Activated CD8-positive, alpha-beta T cell treated with anti-CD3 and anti-CD28 coated beads, Interleukin-2, amount 10 ng/mL, durations not matched to agents 7 days and 5 days (primary cell): ENCODE results near the gene PRDM2. TPM values are rescaled to one million over a fixed set of nuclear protein-coding genes. Genes with fewer than 3 reads are reported as not detected.

Experiments
- ATAC-seq: fragments of 150-1000 bp; cut with Tn5 transposase; one replicate; pipeline ENCODE4 v1.10.0; 2021; ENCODE audit warnings: moderate library complexity
- CTCF ChIA-PET: fragments of 350-600 bp; sonication (Branson Sonifier 250); formaldehyde crosslinking; loops from one replicate; lab custom pipeline; 2021; ENCODE audit warnings: antibody characterized with exemption; lab: Charles Lee
- POLR2A ChIA-PET: fragments of 350-600 bp; sonication (Branson Sonifier 250); formaldehyde crosslinking; loops from one replicate; lab custom pipeline; 2021; ENCODE audit warnings: antibody characterized with exemption; lab: Charles Lee
- DNase-seq: peaks from one replicate; pipeline ENCODE4 v3.0.0-alpha.2; 2020
- H3K27ac Mint-ChIP-seq: one replicate; pipeline ENCODE4 v1.8.0; 2021; ENCODE audit warnings: mild to moderate bottlenecking, mixed read lengths
- H3K27me3 Mint-ChIP-seq: one replicate; pipeline ENCODE4 v1.8.0; 2021; ENCODE audit warnings: low read depth, mixed read lengths
- H3K36me3 Mint-ChIP-seq: one replicate; pipeline ENCODE4 v1.8.0; 2021; ENCODE audit warnings: low read depth, mixed read lengths
- H3K4me1 Mint-ChIP-seq: one replicate; pipeline ENCODE4 v1.8.0; 2021; ENCODE audit warnings: low read depth, mixed read lengths
- H3K4me3 Mint-ChIP-seq: one replicate; pipeline ENCODE4 v1.8.0; 2021; ENCODE audit warnings: mild to moderate bottlenecking, mixed read lengths
- H3K9me3 Mint-ChIP-seq: one replicate; pipeline ENCODE4 v1.8.0; 2022; ENCODE audit warnings: mixed read lengths; ENCODE audit not compliant: insufficient read depth
- total RNA-seq, 2 experiments: library from RNA; stranded (reverse); gene quantifications; one replicate each; pipeline ENCODE4 v1.2.3, GENCODE V29; 2021

Gene PRDM2
- total RNA-seq, 2 experiments from 2014 or later = 49.3 to 50.4 TPM

GRCh38 chr1:13699510-13699909, 478 bp upstream of the PRDM2 start:
- Mint-ChIP-seq H3K27ac (peak overlapping the region; percentile 82), H3K4me1 (peaks cover 42% of the 10 kb centered on the region), H3K36me3 (peaks cover 13% of the 10 kb centered on the region), H3K27me3 (peaks cover 2% of the 10 kb centered on the region), H3K9me3 (no peaks in the 10 kb centered on the region), H3K4me3 (peak overlapping the region; percentile 70)
- ATAC-seq (no peak), DNase-seq (no peak)
- CTCF ChIA-PET = interaction anchor here (2.3 kb wide), 1 partner anchor 26 kb away, joined by 15 read pairs; no protein-coding TSS in a partner anchor
- POLR2A ChIA-PET = interaction anchor here (0.6 to 2.6 kb wide), 5 partner anchors 26 to 58 kb away, joined by 3 to 9 read pairs (median 5); no protein-coding TSS in a partner anchor

GRCh38 chr1:13700521-13701270, 708 bp downstream of the PRDM2 start:
- H3K9me3 Mint-ChIP-seq = no peaks in the 10 kb centered on the region
- peaks cover 15% of the 10 kb centered on the region for H3K36me3 Mint-ChIP-seq
- H3K4me1 Mint-ChIP-seq = peaks cover 53% of the 10 kb centered on the region
- H3K4me3 Mint-ChIP-seq = peak overlapping the region; percentile 87
- DNase-seq = peak; percentile 43
- ChIA-PET POLR2A (interaction anchor here (1.0 to 5.1 kb wide), 4 partner anchors 24 to 51 kb away, joined by 3 to 70 read pairs (median 7); no protein-coding TSS in a partner anchor), CTCF (interaction anchor here (1.0 to 9.5 kb wide), 4 partner anchors 12 to 49 kb away, joined by 4 to 148 read pairs (median 4); no protein-coding TSS in a partner anchor)
- peak; percentile 52 for ATAC-seq
- H3K27me3 Mint-ChIP-seq = no peaks in the 10 kb centered on the region
- peak overlapping the region; percentile 93 for H3K27ac Mint-ChIP-seq

GRCh38 chr1:13701271-13701640, 1.3 kb downstream of the PRDM2 start:
- CTCF ChIA-PET = interaction anchor here (1.0 to 9.5 kb wide), 4 partner anchors 11 to 48 kb away, joined by 4 to 148 read pairs (median 4); no protein-coding TSS in a partner anchor
- ATAC-seq (no peak), DNase-seq (no peak)
- H3K4me3 Mint-ChIP-seq = peak overlapping the region; percentile 87
- H3K9me3 Mint-ChIP-seq = no peaks in the 10 kb centered on the region
- no peaks in the 10 kb centered on the region for H3K27me3 Mint-ChIP-seq
- peaks cover 57% of the 10 kb centered on the region for H3K4me1 Mint-ChIP-seq
- POLR2A ChIA-PET = interaction anchor here (1.0 to 5.1 kb wide), 4 partner anchors 24 to 50 kb away, joined by 3 to 70 read pairs (median 7); no protein-coding TSS in a partner anchor
- peaks cover 20% of the 10 kb centered on the region for H3K36me3 Mint-ChIP-seq
- H3K27ac Mint-ChIP-seq = peak overlapping the region; percentile 93

GRCh38 chr1:13702425-13703127, 2.6 kb downstream of the PRDM2 start:
- peaks cover 59% of the 10 kb centered on the region for H3K4me1 Mint-ChIP-seq
- DNase-seq = peak; percentile 65
- CTCF ChIA-PET = interaction anchor here (1.0 to 9.5 kb wide), 6 partner anchors 10 to 46 kb away, joined by 5 to 148 read pairs (median 10); no protein-coding TSS in a partner anchor

DNA sequence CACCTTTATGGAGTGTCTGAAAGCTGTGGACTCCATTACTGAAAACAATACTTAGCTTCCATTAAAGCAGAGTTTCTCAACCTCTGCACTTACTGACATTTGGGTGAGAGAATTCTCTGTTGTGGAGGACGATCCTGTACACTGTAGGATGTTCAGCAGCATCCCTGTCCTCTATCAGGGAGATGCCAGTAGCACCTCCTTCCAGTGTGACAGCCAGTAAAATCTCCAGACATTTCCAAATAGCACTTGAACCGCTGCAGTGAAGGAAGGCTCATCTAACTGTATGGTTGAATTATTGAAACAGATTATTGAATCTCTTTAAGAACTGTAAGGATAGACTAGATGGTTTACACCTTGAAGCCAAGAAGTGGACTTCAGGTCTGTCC, 3.1 kb downstream of the PRDM2 start:
- Mint-ChIP-seq H3K27me3 (no peaks in the 10 kb centered on the region), H3K36me3 (peaks cover 20% of the 10 kb centered on the region), H3K9me3 (no peaks in the 10 kb centered on the region), H3K4me1 (peaks cover 59% of the 10 kb centered on the region), H3K27ac (peak overlapping the region; percentile 81), H3K4me3 (no peak overlapping the region)
- ChIA-PET POLR2A (interaction anchor here (0.8 to 5.1 kb wide), 8 partner anchors 10 to 46 kb away, joined by 3 to 70 read pairs (median 6); no protein-coding TSS in a partner anchor), CTCF (interaction anchor here (1.0 to 9.5 kb wide), 6 partner anchors 9 to 45 kb away, joined by 5 to 148 read pairs (median 10); no protein-coding TSS in a partner anchor)
- no peak for DNase-seq
- ATAC-seq = no peak

More at GRCh38 chr1:13702425-13703127, 2.6 kb downstream of the PRDM2 start:
- no peaks in the 10 kb centered on the region for H3K9me3 Mint-ChIP-seq
- H3K36me3 Mint-ChIP-seq = peaks cover 21% of the 10 kb centered on the region
- peak; percentile 69 for ATAC-seq
- POLR2A ChIA-PET = interaction anchor here (0.8 to 5.1 kb wide), 9 partner anchors 9 to 47 kb away, joined by 3 to 70 read pairs (median 4); no protein-coding TSS in a partner anchor
- peak overlapping the region; percentile 57 for H3K4me3 Mint-ChIP-seq
- H3K27ac Mint-ChIP-seq = peak overlapping the region; percentile 81
- H3K27me3 Mint-ChIP-seq = no peaks in the 10 kb centered on the region

GRCh38 chr1:13703558-13704490, 3.8 kb downstream of the PRDM2 start:
- no peak for DNase-seq
- Mint-ChIP-seq H3K27me3 (no peaks in the 10 kb centered on the region), H3K4me3 (no peak overlapping the region), H3K9me3 (no peaks in the 10 kb centered on the region), H3K27ac (peak overlapping the region; percentile 81), H3K4me1 (peaks cover 65% of the 10 kb centered on the region), H3K36me3 (peaks cover 18% of the 10 kb centered on the region)
- ChIA-PET CTCF (interaction anchor here (0.6 to 9.5 kb wide), 6 partner anchors 9 to 44 kb away, joined by 3 to 148 read pairs (median 9); no protein-coding TSS in a partner anchor), POLR2A (interaction anchor here (1.1 to 5.1 kb wide), 7 partner anchors 18 to 45 kb away, joined by 4 to 70 read pairs (median 7); no protein-coding TSS in a partner anchor)
- no peak for ATAC-seq

- Mint-ChIP-seq H3K27me3 (no peaks in the 10 kb centered on the region), H3K9me3 (no peaks in the 10 kb centered on the region), H3K27ac (no peak overlapping the region), H3K4me1 (peaks cover 55% of the 10 kb centered on the region), H3K36me3 (peaks cover 11% of the 10 kb centered on the region), H3K4me3 (no peak overlapping the region)
- DNase-seq = no peak
- no peak for ATAC-seq
- POLR2A ChIA-PET = interaction anchor here (1.0 kb wide), 1 partner anchor 25 kb away, joined by 5 read pairs; no protein-coding TSS in a partner anchor
- CTCF ChIA-PET = interaction anchor here (0.6 to 9.5 kb wide), 2 partner anchors 22 to 49 kb away, joined by 3 to 148 read pairs; no protein-coding TSS in a partner anchor
Observed at GRCh38 chr1:13706046-13706445, 6.1 kb downstream of the PRDM2 start.

DNA sequence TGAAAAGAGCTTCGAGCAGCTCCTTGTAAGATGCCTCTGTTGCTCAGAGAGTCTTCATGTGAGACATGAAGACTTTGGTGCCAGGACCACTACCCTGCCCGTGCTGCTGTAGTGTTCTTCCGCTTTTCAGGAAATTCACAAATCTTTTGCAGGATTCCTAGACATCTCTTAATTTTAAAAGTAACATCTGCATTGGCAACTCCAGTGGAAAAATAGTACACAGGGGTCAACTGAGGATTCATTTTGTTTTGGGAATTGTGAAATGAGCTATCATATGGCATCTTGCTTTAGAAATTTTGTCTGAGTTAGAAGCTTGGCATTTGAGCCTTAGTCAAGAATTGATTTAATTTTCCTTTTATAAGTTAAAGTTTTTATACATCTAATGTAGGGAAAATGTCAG, 7.2 kb downstream of the PRDM2 start:
- DNase-seq = no peak
- Mint-ChIP-seq H3K4me1 (peaks cover 45% of the 10 kb centered on the region), H3K27ac (no peak overlapping the region), H3K36me3 (peaks cover 11% of the 10 kb centered on the region), H3K4me3 (no peak overlapping the region), H3K27me3 (no peaks in the 10 kb centered on the region), H3K9me3 (no peaks in the 10 kb centered on the region)
- CTCF ChIA-PET = interaction anchor here (0.6 to 9.5 kb wide), 4 partner anchors 8 to 31 kb away, joined by 3 to 148 read pairs (median 4); no protein-coding TSS in a partner anchor
- POLR2A ChIA-PET = no interaction called here
- no peak for ATAC-seq

GRCh38 chr1:13708380-13708982, 8.5 kb downstream of the PRDM2 start:
- Mint-ChIP-seq H3K27me3 (no peaks in the 10 kb centered on the region), H3K4me3 (no peak overlapping the region), H3K9me3 (no peaks in the 10 kb centered on the region), H3K36me3 (peaks cover 8% of the 10 kb centered on the region), H3K4me1 (peaks cover 35% of the 10 kb centered on the region), H3K27ac (no peak overlapping the region)
- CTCF ChIA-PET = interaction anchor here (1.5 to 9.5 kb wide), 2 partner anchors 9 to 19 kb away, joined by 4 to 148 read pairs; no protein-coding TSS in a partner anchor
- DNase-seq (no peak), ATAC-seq (no peak)
- POLR2A ChIA-PET = interaction anchor here (1.3 kb wide), 1 partner anchor 21 kb away, joined by 3 read pairs; no protein-coding TSS in a partner anchor

DNA sequence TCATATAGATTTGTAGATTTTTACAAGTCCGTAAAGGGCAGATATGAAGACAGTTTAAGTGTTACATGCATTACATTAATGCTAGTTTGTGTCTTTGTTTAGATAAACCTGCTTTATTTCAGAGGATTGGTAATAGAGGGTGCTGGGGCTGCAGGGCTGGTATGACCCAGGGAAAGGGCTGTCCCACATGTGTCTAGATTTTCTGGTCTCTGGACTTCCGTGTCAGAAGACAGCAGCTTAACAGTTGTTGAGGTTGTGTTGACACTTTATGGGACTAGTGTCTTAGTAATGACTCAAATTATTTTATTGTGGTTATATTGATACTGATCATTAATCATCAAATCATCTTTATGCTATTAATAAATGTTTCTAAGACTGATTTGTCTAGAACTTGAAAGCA, 10.1 kb downstream of the PRDM2 start:
- peaks cover 8% of the 10 kb centered on the region for H3K36me3 Mint-ChIP-seq
- H3K27ac Mint-ChIP-seq = no peak overlapping the region
- peaks cover 23% of the 10 kb centered on the region for H3K4me1 Mint-ChIP-seq
- no peaks in the 10 kb centered on the region for H3K9me3 Mint-ChIP-seq
- H3K27me3 Mint-ChIP-seq = no peaks in the 10 kb centered on the region
- ATAC-seq (no peak), DNase-seq (no peak)
- ChIA-PET CTCF (interaction anchor here (2.5 kb wide), 1 partner anchor 12 kb away, joined by 7 read pairs; no protein-coding TSS in a partner anchor), POLR2A (no interaction called here)
- no peak overlapping the region for H3K4me3 Mint-ChIP-seq
